ENCODE data around the gene HBZ. TPM values are rescaled to one million over a fixed set of nuclear protein-coding genes. Genes with fewer than 3 reads are reported as not detected.

Gene HBZ
- total RNA-seq, 1 experiment from 2014 or later = not detected

- ATAC-seq (no peak), DNase-seq (ENCODE audit: low read depth, low spot score) (no peak)
- Histone ChIP-seq H3K9ac (ENCODE audit: low read length) (no peak overlapping the region), H3K79me2 (ENCODE audit: insufficient read depth, low read length) (no peaks in the 10 kb centered on the region), H3K9me3 (ENCODE audit: control insufficient read depth in 1 of 2, insufficient read depth in 1 of 2, low read depth in 1 of 2, low read length in 2 of 2) (no peaks in the 10 kb centered on the region), H3K27me3 (ENCODE audit: insufficient read depth, low read length) (no peaks in the 10 kb centered on the region), H3K4me3 (replicated peaks in 1 of 2; ENCODE audit: low read depth in 1 of 2, low read length in 2 of 2) (no peak overlapping the region), H3K27ac (ENCODE audit: low read depth, low read length) (no peak overlapping the region), H3K36me3 (ENCODE audit: control insufficient read depth in 1 of 2, insufficient read depth in 2 of 2, low read length in 2 of 2) (peaks cover 0 to 7% of the 10 kb centered on the region in 2 experiments), H4K20me1 (ENCODE audit: insufficient read depth) (no peaks in the 10 kb centered on the region), H3K4me2 (ENCODE audit: low read length) (no peak overlapping the region), H2AFZ (ENCODE audit: low read depth, low read length, poor library complexity, severe bottlenecking) (no peak overlapping the region), H3K4me1 (ENCODE audit: control insufficient read depth in 1 of 2, insufficient read depth in 2 of 2, low read length in 2 of 2) (no peaks in the 10 kb centered on the region), H3K9me2 (ENCODE audit: insufficient read depth) (no peaks in the 10 kb centered on the region)
- no TSS peak for BruUV-seq (replicated peaks)
- ChIA-PET CTCF (no interaction called here), RAD21 (ENCODE audit: low non-redundant PET in 1 of 2, low total read pairs in 2 of 2, uncharacterized antibody in 2 of 2, unreplicated experiment in 2 of 2) (no interaction called here), POLR2A (no interaction called here)
- intact Hi-C loops (cut with micrococcal nuclease) = no loop called here
- TF ChIP-seq SIN3A (IDR thresholded peaks at IDR 0.05; ENCODE audit: low read depth) (no peak), SP1 (IDR thresholded peaks at IDR 0.05; ENCODE audit: low read depth) (no peak), ZBTB33 (IDR thresholded peaks at IDR 0.05; ENCODE audit: extremely low read depth, insufficient replicate concordance, low read length) (no peak), EGR1 (IDR thresholded peaks at IDR 0.05; ENCODE audit: low read depth) (no peak), POLR2AphosphoS5 (IDR thresholded peaks at IDR 0.05; ENCODE audit: low read depth, low read length) (no peak), RAD21 (IDR thresholded peaks at IDR 0.05; ENCODE audit: low read depth) (no peak), ZNF274 (IDR thresholded peaks at IDR 0.05; ENCODE audit: low read depth, low read length) (no peak), FOSL1 (IDR thresholded peaks at IDR 0.05; ENCODE audit: low read depth) (no peak), ATF3 (IDR thresholded peaks at IDR 0.05) (no peak), CBX3 (IDR thresholded peaks at IDR 0.05; ENCODE audit: low read depth) (no peak), TCF7L2 (IDR thresholded peaks at IDR 0.05; ENCODE audit: borderline replicate concordance, extremely low read depth, insufficient read depth, insufficient read length) (no peak), JUND (IDR thresholded peaks at IDR 0.05) (no peak), MAX (IDR thresholded peaks at IDR 0.05) (no peak), EZH2phosphoT487 (IDR thresholded peaks at IDR 0.05; ENCODE audit: borderline replicate concordance) (no peak), YY1 (IDR thresholded peaks at IDR 0.05; ENCODE audit: extremely low read depth, insufficient replicate concordance, low read depth, low read length) (no peak), POLR2A (IDR thresholded peaks at IDR 0.05; ENCODE audit: borderline replicate concordance, extremely low read depth, insufficient read depth, insufficient read length) (no peak), ELF1 (IDR thresholded peaks at IDR 0.05; ENCODE audit: borderline replicate concordance, low read depth) (no peak), EZH2 (IDR thresholded peaks at IDR 0.05) (no peak), REST (IDR thresholded peaks at IDR 0.05; ENCODE audit: low read depth) (no peak), ZFX (IDR thresholded peaks at IDR 0.05) (no peak)
These were observed 37.3 kb downstream of the HBZ start for GRCh38 chr16:189604-190186.

Data from HCT116 (cell line).